Upper lobe of left lung (tissue), 4 donors: Measurements from ENCODE around the gene KDM8.

ENCODE experiments used
- EP300 ChIP-seq, 4 donors: sonication (generic); formaldehyde crosslinking; IDR thresholded peaks; one replicate each; pipeline ENCODE4 v1.5.1; 2017; ENCODE audit warnings: antibody characterized with exemption in 4 of 4, control low read depth in 2 of 4
- POLR2A ChIP-seq, 4 donors: fragments of 450-650 bp; IDR thresholded peaks; one replicate each; pipeline ENCODE4 v1.5.1; 2016 to 2017; ENCODE audit warnings: antibody characterized with exemption in 4 of 4, mild to moderate bottlenecking in 2 of 4
- POLR2AphosphoS5 ChIP-seq, 2 donors: sonication (generic); formaldehyde crosslinking; IDR thresholded peaks; one replicate each; pipeline ENCODE4 v1.5.1; 2017; ENCODE audit warnings: antibody characterized with exemption in 2 of 2
- TF ChIP-seq, protein P1 (sequence below), 6 experiments: fragments of 450-650 bp in 4 of 6; fragments of 200-600 bp in 2 of 6; sonication (generic) in 2 of 6; IDR thresholded peaks; one replicate each; pipeline ENCODE4 v1.5.1; 2016 to 2019; ENCODE audit warnings: antibody characterized with exemption in 6 of 6

DNA sequence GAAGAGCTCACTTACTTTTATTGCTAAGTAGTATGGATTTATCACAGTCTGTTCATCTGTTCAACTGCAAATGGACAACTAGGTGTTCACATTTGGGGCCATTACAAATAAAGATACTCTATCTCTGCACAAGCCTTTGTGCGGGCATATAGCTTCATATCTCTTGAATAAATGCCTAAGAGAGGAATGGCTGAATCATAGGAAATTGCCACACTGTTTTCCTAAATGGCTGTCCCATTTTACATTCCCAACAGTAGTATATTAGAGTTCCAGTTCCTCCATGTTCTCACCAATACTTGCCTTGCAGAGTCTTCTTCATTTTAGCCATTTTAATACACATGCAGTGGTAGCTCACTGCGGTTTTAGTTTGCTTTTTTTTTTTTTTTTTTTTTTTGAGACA lies 44.7 kb downstream of the KDM8 start:
- TF ChIP-seq, protein P1, sequence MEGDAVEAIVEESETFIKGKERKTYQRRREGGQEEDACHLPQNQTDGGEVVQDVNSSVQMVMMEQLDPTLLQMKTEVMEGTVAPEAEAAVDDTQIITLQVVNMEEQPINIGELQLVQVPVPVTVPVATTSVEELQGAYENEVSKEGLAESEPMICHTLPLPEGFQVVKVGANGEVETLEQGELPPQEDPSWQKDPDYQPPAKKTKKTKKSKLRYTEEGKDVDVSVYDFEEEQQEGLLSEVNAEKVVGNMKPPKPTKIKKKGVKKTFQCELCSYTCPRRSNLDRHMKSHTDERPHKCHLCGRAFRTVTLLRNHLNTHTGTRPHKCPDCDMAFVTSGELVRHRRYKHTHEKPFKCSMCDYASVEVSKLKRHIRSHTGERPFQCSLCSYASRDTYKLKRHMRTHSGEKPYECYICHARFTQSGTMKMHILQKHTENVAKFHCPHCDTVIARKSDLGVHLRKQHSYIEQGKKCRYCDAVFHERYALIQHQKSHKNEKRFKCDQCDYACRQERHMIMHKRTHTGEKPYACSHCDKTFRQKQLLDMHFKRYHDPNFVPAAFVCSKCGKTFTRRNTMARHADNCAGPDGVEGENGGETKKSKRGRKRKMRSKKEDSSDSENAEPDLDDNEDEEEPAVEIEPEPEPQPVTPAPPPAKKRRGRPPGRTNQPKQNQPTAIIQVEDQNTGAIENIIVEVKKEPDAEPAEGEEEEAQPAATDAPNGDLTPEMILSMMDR (IDR thresholded peaks at IDR 0.05) = no peak
- TF ChIP-seq POLR2AphosphoS5 (IDR thresholded peaks at IDR 0.05) (no peak), POLR2A (IDR thresholded peaks at IDR 0.05) (no peak), EP300 (IDR thresholded peaks at IDR 0.05) (no peak)
